ENCODE measurements around the gene RALGPS2.

RALGPS2 gene

GRCh38 chr1:178733972-178734371 is 8.9 kb downstream of the RALGPS2 start:
- Histone ChIP-seq H3K4me1 (ENCODE audit: control insufficient read depth in 1 of 2, insufficient read depth in 1 of 2, low read depth in 1 of 2, low read length in 1 of 2) (no peaks in the 10 kb centered on the region), H3K36me3 (peaks cover 8% of the 10 kb centered on the region), H3K9me3 (no peaks in the 10 kb centered on the region), H3K27me3 (no peaks in the 10 kb centered on the region), H3K4me3 (ENCODE audit: low read depth in 1 of 2, low read length in 1 of 2) (no peak overlapping the region), H3K27ac (no peak overlapping the region)
- TF ChIP-seq CTCF (IDR thresholded peaks at IDR 0.05), result no peak

- Histone ChIP-seq H3K36me3 (peaks cover 16% of the 10 kb centered on the region), H3K4me1 (ENCODE audit: control insufficient read depth in 1 of 2, insufficient read depth in 1 of 2, low read depth in 1 of 2, low read length in 1 of 2) (peaks cover 0 to 4% of the 10 kb centered on the region in 2 experiments), H3K4me3 (ENCODE audit: low read depth in 1 of 2, low read length in 1 of 2) (no peak overlapping the region), H3K27me3 (no peaks in the 10 kb centered on the region), H3K9me3 (no peaks in the 10 kb centered on the region), H3K27ac (no peak overlapping the region)
- TF ChIP-seq CTCF (IDR thresholded peaks at IDR 0.05), result no peak
These were observed 13.7 kb downstream of the RALGPS2 start for GRCh38 chr1:178738780-178739179.

- Histone ChIP-seq H3K27me3 (no peaks in the 10 kb centered on the region), H3K4me3 (ENCODE audit: low read depth in 1 of 2, low read length in 1 of 2) (no peak overlapping the region), H3K27ac (no peak overlapping the region), H3K36me3 (peaks cover 16% of the 10 kb centered on the region), H3K4me1 (ENCODE audit: control insufficient read depth in 1 of 2, insufficient read depth in 1 of 2, low read depth in 1 of 2, low read length in 1 of 2) (peaks cover 0 to 7% of the 10 kb centered on the region in 2 experiments), H3K9me3 (no peaks in the 10 kb centered on the region)
- no peak for TF ChIP-seq CTCF (IDR thresholded peaks at IDR 0.05)
These were observed 14.4 kb downstream of the RALGPS2 start for GRCh38 chr1:178739285-178740045.

GRCh38 chr1:178740491-178740890 is 15.4 kb downstream of the RALGPS2 start:
- H3K9me3 ChIP-seq, result no peaks in the 10 kb centered on the region
- H3K4me3 ChIP-seq (ENCODE audit: low read depth in 1 of 2, low read length in 1 of 2), result no peak overlapping the region
- no peak for TF ChIP-seq CTCF (IDR thresholded peaks at IDR 0.05)
- peaks cover 16% of the 10 kb centered on the region for H3K36me3 ChIP-seq
- H3K4me1 ChIP-seq (ENCODE audit: control insufficient read depth in 1 of 2, insufficient read depth in 1 of 2, low read depth in 1 of 2, low read length in 1 of 2), result peaks cover 0 to 7% of the 10 kb centered on the region in 2 experiments
- H3K27me3 ChIP-seq, result no peaks in the 10 kb centered on the region
- no peak overlapping the region for H3K27ac ChIP-seq

GRCh38 chr1:178740924-178741323 is 15.9 kb downstream of the RALGPS2 start:
- Histone ChIP-seq H3K27me3 (no peaks in the 10 kb centered on the region), H3K27ac (no peak overlapping the region), H3K4me3 (ENCODE audit: low read depth in 1 of 2, low read length in 1 of 2) (no peak overlapping the region), H3K4me1 (ENCODE audit: control insufficient read depth in 1 of 2, insufficient read depth in 1 of 2, low read depth in 1 of 2, low read length in 1 of 2) (peaks cover 0 to 7% of the 10 kb centered on the region in 2 experiments), H3K36me3 (peaks cover 16% of the 10 kb centered on the region), H3K9me3 (no peaks in the 10 kb centered on the region)
- TF ChIP-seq CTCF (IDR thresholded peaks at IDR 0.05), result no peak

All from neutrophil (primary cell).